ENCODE data around the gene ZCCHC4. TPM values are rescaled to one million over a fixed set of nuclear protein-coding genes. Genes with fewer than 3 reads are reported as not detected.

ZCCHC4 gene
- total RNA-seq, 1 donor from 2014 or later, result 10.2 TPM

DNA sequence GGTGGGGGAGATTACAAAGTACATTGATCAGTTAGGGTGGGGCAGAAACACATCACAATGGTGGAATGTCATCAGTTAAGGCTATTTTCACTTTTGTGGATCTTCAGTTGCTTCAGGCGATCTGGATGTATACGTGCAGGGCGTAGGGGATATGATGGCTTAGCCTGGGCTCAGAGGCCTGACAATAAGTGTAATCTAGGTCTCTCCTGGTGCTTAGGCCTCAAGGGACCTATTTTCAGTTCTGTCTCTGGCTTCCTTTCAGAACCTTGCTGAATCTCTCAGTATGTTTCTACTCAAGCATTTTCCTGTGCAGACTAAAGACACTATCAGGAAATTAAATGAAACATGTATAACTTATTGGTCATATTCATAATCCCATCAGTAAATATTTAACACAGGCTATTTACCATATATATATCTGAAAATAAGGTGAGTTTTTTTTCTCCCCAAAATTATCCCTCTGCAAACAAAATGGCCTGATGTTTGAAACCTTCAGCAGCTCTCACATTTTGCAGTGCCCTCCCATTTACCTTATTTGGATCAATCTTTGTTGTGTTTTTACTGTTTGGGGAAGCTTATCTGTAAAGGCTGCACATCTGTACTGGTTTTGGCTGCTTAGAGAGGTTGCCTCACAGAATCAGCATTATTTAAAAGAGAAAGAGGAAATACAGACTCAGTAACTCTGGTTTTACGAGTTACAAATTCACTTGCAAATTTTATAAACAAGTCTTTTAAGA lies 2.3 kb upstream of the ZCCHC4 start:
- Histone ChIP-seq H3K9ac (ENCODE audit: low read length) (no peak overlapping the region), H3K79me2 (ENCODE audit: insufficient read depth, low read length) (peaks cover 9% of the 10 kb centered on the region), H3K9me3 (ENCODE audit: insufficient read depth, low read depth, low read length) (no peaks in the 10 kb centered on the region), H4K20me1 (ENCODE audit: insufficient read depth, low read length) (no peaks in the 10 kb centered on the region), H3K4me2 (ENCODE audit: low read length) (no peak overlapping the region), H3K27me3 (ENCODE audit: insufficient read depth, low read length) (no peaks in the 10 kb centered on the region), H3K4me1 (ENCODE audit: insufficient read depth, low read length) (peaks cover 17% of the 10 kb centered on the region), H3K27ac (ENCODE audit: low read depth, low read length) (no peak overlapping the region), H3K36me3 (ENCODE audit: insufficient read depth, low read length) (no peaks in the 10 kb centered on the region), H2AFZ (ENCODE audit: low read depth, low read length) (no peak overlapping the region), H3K4me3 (ENCODE audit: insufficient read depth, low read depth, low read length) (no peak overlapping the region)
- Mint-ChIP-seq H3K4me1 (ENCODE audit: low read depth, unreplicated experiment) (peaks cover 17% of the 10 kb centered on the region), H3K36me3 (ENCODE audit: low read depth, unreplicated experiment) (no peaks in the 10 kb centered on the region), H3K27me3 (ENCODE audit: low read depth, unreplicated experiment) (no peaks in the 10 kb centered on the region), H3K9me3 (ENCODE audit: unreplicated experiment) (no peaks in the 10 kb centered on the region), H3K27ac (ENCODE audit: unreplicated experiment) (peak overlapping the region; percentile 35), H3K4me3 (ENCODE audit: unreplicated experiment) (no peak overlapping the region)
- TF ChIP-seq CTCF (IDR thresholded peaks at IDR 0.05; ENCODE audit: insufficient read depth, low read depth, low read length), result no peak
- no peak for TF ChIP-seq EZH2 (IDR thresholded peaks at IDR 0.05; ENCODE audit: insufficient read depth, low read length)
- FAIRE-seq (no peak), DNase-seq (ENCODE audit: low read depth) (no peak)

DNA sequence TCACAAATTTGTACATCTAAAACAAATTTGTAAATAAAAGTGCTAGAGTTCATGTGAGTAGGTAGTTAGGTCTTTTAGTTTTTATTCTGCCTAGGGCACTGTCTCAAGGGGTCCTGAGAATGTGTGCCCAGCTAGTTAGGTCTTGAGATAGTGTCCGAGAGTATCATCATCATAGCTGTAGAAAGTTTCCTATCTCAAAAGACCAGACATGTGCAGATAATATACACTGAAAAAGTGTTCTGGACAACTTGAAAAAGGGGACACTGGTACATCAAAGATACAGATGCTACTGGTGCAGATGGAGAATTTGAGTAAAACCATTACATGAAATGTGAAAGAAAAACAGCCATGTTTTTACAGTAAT lies 1.8 kb upstream of the ZCCHC4 start:
- FAIRE-seq (no peak), DNase-seq (ENCODE audit: low read depth) (no peak)
- Histone ChIP-seq H3K27me3 (ENCODE audit: insufficient read depth, low read length) (no peaks in the 10 kb centered on the region), H3K27ac (ENCODE audit: low read depth, low read length) (no peak overlapping the region), H3K4me2 (ENCODE audit: low read length) (no peak overlapping the region), H3K9me3 (ENCODE audit: insufficient read depth, low read depth, low read length) (no peaks in the 10 kb centered on the region), H3K9ac (ENCODE audit: low read length) (no peak overlapping the region), H4K20me1 (ENCODE audit: insufficient read depth, low read length) (no peaks in the 10 kb centered on the region), H3K36me3 (ENCODE audit: insufficient read depth, low read length) (no peaks in the 10 kb centered on the region), H3K4me3 (ENCODE audit: insufficient read depth, low read depth, low read length) (no peak overlapping the region), H3K4me1 (ENCODE audit: insufficient read depth, low read length) (peaks cover 17% of the 10 kb centered on the region), H3K79me2 (ENCODE audit: insufficient read depth, low read length) (peaks cover 9% of the 10 kb centered on the region), H2AFZ (ENCODE audit: low read depth, low read length) (no peak overlapping the region)
- Mint-ChIP-seq H3K27me3 (ENCODE audit: low read depth, unreplicated experiment) (no peaks in the 10 kb centered on the region), H3K9me3 (ENCODE audit: unreplicated experiment) (no peaks in the 10 kb centered on the region), H3K4me3 (ENCODE audit: unreplicated experiment) (no peak overlapping the region), H3K27ac (ENCODE audit: unreplicated experiment) (no peak overlapping the region), H3K36me3 (ENCODE audit: low read depth, unreplicated experiment) (no peaks in the 10 kb centered on the region), H3K4me1 (ENCODE audit: low read depth, unreplicated experiment) (peaks cover 17% of the 10 kb centered on the region)
- TF ChIP-seq CTCF (IDR thresholded peaks at IDR 0.05; ENCODE audit: insufficient read depth, low read depth, low read length) (no peak), EZH2 (IDR thresholded peaks at IDR 0.05; ENCODE audit: insufficient read depth, low read length) (no peak)

- FAIRE-seq (no peak), DNase-seq (ENCODE audit: low read depth) (no peak)
These were observed 774 bp downstream of the ZCCHC4 start for GRCh38 chr4:25313201-25313895.

More at GRCh38 chr4:25313201-25313895, 774 bp downstream of the ZCCHC4 start:
- Histone ChIP-seq H3K9me3 (ENCODE audit: insufficient read depth, low read depth, low read length) (no peaks in the 10 kb centered on the region), H3K27me3 (ENCODE audit: insufficient read depth, low read length) (no peaks in the 10 kb centered on the region), H3K27ac (ENCODE audit: low read depth, low read length) (peak overlapping the region; percentile 81), H3K36me3 (ENCODE audit: insufficient read depth, low read length) (no peaks in the 10 kb centered on the region), H3K4me2 (ENCODE audit: low read length) (peak overlapping the region; percentile 99), H2AFZ (ENCODE audit: low read depth, low read length) (peak overlapping the region; percentile 99), H4K20me1 (ENCODE audit: insufficient read depth, low read length) (no peaks in the 10 kb centered on the region), H3K4me3 (ENCODE audit: insufficient read depth, low read depth, low read length) (peak overlapping the region; percentile 98), H3K79me2 (ENCODE audit: insufficient read depth, low read length) (peaks cover 11% of the 10 kb centered on the region), H3K9ac (ENCODE audit: low read length) (peak overlapping the region; percentile 94), H3K4me1 (ENCODE audit: insufficient read depth, low read length) (peaks cover 13% of the 10 kb centered on the region)
- H3K4me1 Mint-ChIP-seq (ENCODE audit: low read depth, unreplicated experiment), result peaks cover 11% of the 10 kb centered on the region
- H3K27ac Mint-ChIP-seq (ENCODE audit: unreplicated experiment), result peak overlapping the region; percentile 85
- TF ChIP-seq CTCF (IDR thresholded peaks at IDR 0.05; ENCODE audit: insufficient read depth, low read depth, low read length) (no peak), EZH2 (IDR thresholded peaks at IDR 0.05; ENCODE audit: insufficient read depth, low read length) (no peak)
- peaks cover 2% of the 10 kb centered on the region for H3K36me3 Mint-ChIP-seq (ENCODE audit: low read depth, unreplicated experiment)
- no peaks in the 10 kb centered on the region for H3K9me3 Mint-ChIP-seq (ENCODE audit: unreplicated experiment)
- H3K27me3 Mint-ChIP-seq (ENCODE audit: low read depth, unreplicated experiment), result no peaks in the 10 kb centered on the region
- peak overlapping the region; percentile 96 for H3K4me3 Mint-ChIP-seq (ENCODE audit: unreplicated experiment)

Measured in astrocyte (in vitro differentiated cells and primary cell).